HG03095 (cell line): ENCODE data around the gene MORC1.
"Not testable (repeated sequence)": the region's sequence is repeated elsewhere in the genome, so short reads cannot be mapped to it uniquely, and the experiment has no call there.

Source experiments
- ATAC-seq: cut with Tn5 transposase; IDR thresholded peaks from one replicate; pipeline ENCODE4 v1.9.1; 2021; ENCODE audit warnings: moderate library complexity; ENCODE audit not compliant: unreplicated experiment

MORC1 gene

DNA sequence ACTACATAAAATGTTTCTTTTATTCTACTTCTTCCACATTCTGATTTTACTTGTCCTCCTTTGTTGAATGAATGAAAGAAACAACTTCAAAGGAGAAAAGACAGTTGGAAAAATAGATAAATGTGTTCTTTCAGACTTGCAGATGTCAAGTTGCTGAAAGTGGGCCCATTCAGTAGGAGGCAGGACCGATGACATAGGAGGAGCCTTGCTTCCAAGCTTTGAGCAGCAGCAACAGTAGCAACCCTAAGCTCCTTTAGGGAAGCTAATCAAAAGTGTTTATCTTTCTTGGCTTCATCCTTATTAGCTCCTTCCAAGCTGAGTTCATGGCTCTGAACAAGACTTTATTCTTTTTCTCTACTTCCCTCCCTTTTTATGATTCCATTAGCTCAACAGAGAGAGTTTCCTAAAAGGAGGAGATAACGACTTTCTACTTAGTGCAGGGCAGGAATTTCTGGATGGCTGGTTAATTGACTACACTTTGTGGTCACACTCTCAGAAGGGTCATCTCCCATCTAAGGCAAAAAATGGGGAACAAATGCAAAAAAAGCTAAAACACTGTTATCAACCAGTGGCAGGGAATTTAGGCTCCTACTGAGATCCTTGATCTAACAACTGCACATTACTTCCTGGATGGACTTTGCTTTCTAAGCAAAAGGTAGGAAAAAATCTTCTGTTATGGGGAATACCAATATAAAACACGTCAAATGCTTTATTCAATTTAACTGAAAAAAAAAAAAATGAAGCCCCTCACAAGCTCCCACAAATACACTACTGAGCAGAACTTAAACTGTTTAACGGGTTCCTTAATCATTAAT is 4.8 kb downstream of the MORC1 start:
- ATAC-seq = no peak

DNA sequence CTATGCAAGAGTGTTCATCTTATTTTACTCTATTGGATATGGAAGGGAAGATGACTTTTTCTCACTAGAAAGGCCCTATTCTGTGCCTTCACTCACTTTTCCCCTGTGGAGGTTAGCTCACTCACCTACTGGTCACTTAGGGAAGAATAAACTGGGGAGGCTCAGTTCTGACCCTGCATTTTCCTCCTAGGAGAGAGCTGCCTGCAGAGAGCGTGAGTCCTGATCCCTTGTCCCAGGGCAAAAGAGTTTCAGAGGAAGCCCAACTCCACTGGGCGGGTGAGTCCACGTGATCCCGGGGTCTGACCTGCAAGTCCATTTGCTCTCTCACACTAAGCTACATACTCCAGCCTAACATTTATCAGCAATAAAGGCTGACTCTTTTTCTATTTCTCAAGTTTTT is 8.4 kb downstream of the MORC1 start:
- ATAC-seq = no peak

DNA sequence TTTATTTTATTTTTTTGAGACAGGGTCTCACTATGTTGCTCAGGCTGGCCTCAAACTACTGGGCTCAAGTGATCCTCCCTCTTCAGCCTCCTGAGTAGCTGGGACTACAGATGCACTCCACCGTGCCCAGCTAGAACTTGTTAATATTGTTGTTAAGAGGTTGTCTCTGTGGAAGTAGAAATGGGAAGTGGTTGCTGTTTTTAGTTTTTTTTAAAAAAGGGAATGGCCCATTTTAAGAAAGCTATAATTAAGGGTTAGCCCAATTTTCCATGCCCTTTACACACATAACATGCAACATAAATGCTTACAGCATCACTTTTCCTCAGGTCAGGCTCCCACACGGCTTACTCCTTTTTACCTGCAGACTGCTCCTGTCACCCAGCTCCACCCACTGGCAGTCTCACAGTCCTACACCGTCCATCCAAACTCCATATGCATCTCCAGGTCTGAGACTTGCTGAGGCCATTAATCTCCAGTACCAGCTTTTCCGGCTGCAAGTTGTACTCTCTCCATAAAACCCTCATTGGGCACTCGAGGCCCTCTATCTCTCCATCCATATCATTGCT is 19.8 kb downstream of the MORC1 start:
- no peak for ATAC-seq

DNA sequence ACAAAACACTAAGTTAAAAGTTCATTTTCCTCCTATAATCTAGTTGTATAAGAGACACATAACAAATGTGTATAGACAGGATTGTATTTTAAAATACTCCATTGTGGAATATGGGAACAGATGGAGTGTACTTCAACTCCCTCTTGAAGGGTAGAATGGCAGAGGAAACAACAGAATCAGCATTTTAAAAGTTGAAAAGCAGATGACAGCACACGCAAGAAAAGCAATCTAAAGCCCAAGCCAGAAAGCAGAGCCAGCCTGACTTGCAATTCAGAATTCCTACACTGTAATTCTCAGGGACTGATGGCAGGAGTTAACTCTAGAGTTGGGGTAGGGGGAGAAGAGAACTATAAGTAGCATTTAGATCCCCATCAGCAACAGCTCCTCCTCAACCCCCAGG is 22.8 kb downstream of the MORC1 start:
- ATAC-seq = no peak

DNA sequence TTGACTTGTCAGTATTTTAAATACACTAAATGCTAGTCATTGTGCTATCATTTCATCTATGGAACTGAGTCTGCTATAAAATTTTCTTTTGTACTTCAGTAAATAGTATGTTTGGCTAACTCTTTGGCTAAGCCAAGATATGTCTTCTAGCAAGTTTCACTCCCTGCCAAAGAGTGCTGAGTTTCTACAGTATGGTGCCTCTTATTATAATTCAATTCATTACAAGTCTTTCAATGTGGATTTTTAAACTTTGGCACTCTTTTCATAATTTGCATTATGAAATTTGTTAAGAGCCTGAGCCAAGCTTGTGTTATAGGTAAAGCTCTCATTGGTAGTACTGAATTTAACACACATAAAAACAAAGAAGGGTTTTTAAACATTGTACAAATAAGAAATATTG is 24.4 kb downstream of the MORC1 start:
- ATAC-seq = no peak

DNA sequence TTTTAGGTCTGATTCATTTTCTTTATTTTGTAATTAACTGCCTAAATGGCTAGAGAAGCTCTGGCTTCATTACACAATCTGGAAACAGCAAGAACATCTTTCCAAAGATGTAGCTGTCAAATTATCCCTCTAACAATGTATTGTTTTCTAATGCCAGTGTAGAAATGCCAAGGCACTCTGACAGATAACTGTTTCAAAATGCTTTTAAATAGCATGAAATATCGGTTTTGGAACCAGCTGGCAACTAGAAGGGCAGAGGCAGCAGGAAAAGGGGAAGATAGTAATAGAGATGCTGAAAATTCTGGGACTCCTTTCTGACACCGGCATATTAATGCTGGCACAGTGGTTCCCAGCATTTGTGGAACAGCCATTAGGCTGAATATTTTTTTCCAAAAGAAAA is 26.1 kb downstream of the MORC1 start:
- no peak for ATAC-seq

DNA sequence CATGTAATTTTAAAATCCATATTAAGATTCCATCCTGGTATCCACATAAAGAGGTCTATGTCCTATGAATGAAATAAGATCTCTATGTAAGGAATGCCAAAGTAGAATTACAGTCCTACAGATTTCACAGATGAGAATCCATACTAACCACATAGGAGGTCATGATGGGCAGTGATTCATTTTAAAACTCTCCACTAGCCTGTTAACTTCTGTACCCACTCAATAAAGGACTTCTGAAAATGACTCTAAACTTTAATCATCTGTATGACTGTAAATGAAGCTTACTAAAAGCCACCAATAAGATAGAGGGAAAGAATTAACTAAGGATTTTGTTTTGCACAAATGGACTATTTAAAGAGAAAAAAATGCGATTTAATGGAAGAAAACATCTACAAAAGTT is 28.7 kb downstream of the MORC1 start:
- ATAC-seq = no peak

DNA sequence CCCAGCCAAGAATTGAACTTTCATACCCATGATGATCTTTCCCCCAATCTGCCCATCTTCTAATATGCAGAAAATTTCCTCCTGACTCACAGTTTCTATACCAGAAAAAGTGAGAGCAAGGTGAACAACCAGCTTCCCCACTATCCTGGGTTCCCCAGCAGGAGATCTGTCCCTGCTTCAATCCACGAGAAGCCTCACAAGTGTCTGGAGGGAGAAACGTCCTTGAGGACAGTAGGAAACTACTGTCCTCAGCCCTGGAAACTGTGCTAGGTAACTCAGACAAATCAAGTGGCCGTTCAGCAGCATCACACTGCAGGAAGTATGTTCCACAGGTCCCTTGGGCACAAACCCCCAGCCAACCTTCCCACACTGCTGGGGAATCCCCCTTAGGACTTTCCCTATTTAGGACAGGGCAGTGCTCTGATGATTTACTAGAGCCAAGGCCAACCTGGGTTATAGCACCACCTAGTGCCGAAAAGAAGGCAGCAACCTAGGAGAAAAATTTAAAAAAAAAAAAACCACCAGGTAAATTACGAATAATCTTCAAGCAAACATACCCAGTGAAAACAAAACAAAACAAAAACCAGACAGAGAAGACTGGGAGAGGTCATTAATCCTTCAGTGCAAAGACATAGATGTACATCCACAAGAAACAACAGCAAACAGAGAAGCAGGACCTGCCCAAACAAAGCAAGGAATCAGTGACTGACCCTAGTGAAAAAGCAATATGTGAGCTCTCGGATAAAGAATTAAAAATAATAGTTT is 36.0 kb downstream of the MORC1 start:
- peak; percentile 100 for ATAC-seq

DNA sequence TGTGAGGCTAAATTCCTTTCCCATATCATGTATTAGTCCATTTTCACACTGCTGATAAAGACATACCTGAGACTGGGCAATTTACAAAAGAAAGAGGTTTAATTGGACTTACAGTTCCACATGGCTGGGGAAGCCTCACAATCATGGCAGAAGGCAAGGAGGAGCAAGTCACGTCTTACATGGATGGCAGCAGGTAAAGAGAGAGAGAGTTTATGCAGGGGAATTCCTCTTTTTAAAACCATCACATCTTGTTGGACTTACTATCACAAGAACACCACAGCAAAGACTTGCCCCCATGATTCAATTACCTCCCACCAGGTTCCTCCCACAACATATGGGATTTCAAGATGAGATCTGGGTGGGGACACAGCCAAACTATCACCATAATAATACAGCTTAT is 37.8 kb downstream of the MORC1 start:
- ATAC-seq = not testable (repeated sequence)

DNA sequence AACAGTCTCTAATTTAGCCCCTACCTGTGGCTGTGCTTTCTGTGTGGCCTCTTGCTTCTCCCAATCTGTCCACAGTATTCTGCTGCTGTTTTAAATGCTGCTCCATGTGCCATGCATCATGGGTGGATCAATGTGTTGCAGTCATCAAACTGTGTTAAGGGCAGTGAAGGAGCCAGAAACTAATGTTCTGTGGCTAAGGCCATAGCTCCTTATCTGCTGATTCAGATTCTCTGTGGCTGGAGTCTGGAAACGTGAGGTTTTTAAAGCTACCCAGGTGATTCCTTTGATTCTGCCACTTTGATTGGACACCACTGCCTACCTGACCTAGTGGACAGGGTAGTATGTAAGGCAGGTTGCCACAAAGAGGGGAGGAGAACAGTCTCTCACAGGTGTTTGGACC is 44.8 kb downstream of the MORC1 start:
- ATAC-seq = no peak

DNA sequence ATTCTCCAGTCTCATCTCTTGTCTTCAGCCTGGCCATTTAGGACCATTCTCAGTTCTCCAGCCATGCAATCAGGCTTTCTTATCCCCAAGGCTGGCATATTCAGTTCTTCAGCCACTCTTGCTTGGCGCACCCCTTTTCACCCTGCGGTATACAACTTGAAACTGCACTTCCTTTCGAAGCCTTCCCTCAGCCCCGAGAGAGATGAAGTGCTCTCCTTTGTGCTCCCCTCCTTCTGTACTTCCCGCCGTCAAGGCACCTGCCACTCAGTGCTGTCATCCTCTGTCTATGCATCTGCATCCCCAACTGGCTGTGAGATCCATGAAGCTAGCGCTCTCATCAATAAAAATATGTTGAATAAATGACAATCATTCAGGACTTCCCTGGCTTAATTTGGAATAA is 45.7 kb downstream of the MORC1 start:
- peak; percentile 77 for ATAC-seq

DNA sequence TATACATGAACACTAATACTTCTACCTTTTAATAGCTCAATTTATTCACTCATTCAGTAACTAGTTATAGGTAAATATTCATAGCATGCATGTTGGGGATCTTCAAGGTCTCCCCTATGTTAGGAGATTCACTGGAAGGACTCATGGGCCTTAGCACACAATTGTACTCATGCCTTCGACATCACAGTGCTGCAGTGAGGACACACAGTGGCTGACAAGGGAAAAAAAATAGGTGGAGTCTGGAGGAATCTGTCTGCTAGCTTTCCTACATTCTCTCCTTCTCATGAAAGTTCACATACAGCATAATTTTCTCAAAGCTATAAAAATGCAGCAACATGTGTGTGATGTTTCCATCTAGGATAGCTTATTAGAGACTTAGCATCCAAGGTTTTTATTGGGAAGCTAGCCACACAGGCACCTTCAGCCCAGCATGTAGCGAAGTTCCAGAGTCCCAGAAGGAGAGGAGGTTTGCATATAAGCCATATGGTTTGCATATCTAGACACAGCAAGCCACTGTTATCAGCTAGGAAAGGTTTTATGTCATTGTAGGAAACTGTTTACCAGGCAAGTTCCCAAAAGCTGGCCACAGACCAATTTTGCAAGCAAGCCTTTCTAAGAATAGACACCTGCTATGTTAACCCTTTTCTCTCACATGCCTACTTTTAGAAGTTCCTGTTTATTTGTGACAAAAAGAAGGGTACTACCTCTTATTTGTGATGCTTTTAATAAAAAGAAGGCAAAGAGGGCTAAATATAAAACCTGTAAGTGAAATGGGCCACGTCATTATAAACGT is 46.4 kb downstream of the MORC1 start:
- peak; percentile 48 for ATAC-seq

DNA sequence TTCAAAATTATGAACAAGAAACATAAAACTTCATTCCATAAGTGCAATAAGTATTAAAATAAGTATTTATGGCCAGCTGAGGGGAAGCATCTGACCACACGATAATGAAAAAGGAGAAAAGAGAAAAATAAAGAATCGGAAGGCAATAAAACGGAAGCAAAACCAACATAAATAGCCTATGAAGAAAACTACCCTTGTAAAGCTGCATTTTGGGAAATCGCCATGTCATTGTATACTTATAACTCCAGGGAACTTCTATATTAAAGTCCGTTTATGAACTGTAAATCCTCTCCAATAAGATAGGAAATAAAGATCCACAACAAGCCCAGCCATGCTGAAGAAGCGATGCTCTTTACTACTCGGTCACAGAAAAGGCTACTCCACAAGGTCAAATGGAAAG is 47.7 kb downstream of the MORC1 start:
- no peak for ATAC-seq

DNA sequence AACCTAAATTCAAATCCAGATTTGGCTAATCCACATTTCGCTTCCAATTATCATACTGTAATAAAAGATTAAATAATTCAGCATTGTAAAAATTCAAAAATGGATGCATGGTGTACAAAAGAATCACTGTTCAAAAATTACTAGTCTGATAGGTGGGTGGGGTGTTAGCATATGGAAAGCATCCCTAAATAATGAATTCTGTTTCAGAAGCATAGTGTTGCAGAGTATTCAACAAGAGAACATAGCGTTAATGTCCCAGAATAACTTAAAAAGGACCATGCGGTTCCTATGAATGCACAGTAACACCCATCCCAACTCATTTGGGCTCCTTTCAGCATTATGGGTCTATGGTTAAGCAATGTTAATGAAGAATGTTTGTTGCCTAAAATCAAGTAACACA is 51.1 kb downstream of the MORC1 start:
- no peak for ATAC-seq

DNA sequence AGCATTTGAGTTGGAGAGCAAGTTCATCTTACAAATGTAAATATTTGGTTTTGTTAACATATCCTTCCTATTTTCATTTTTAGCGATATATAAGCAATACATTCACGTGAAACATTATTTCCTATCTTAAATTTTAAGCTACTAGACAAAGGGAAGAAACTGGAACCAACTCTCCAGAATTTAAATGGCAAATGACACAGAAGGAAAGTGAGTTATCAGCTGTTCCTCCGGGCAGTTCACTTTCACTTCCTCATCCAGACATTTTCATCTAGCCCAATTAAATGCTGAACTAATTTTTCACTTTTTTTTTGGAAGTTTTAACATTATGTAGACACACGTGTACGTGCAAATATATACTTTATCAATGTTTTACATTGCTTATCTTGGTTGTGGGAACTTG is 58.7 kb downstream of the MORC1 start:
- peak; percentile 76 for ATAC-seq

DNA sequence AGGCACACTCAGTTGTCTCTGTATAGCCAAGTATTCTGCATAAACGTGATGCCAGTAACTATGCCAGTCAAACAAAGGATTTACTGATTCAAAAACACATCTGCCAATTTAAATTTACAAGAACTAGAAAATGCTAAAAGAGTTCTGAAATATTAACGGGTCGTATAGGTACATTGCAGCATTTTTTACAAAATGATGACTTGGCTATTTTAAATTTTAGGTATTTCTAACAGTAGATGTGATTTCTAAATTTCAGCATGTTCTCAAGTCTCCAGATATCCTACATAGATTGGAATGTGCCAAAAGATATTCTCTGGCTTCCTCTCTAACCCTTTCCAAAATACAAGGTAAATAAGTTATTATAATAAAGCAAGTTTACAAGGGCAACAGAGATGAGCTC is 60.3 kb downstream of the MORC1 start:
- ATAC-seq = no peak

DNA sequence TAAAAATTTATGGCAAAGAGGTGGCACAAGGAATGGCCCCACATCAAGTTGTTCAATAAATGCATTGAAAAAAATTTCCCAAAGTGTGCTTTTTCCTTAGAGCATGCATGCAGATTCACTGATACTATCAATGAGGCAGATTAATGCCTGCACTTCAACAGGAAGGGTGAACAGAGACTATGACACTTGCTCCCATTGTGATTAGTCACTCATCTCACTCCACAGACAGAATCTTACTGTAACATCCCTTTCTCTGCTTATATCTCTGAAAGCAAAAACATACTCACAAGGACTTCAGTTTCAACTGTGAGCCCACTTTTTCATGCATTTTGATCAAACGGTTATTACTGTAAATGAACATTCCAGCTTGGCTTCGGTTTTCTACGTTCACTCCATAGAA is 60.9 kb downstream of the MORC1 start:
- ATAC-seq = no peak

DNA sequence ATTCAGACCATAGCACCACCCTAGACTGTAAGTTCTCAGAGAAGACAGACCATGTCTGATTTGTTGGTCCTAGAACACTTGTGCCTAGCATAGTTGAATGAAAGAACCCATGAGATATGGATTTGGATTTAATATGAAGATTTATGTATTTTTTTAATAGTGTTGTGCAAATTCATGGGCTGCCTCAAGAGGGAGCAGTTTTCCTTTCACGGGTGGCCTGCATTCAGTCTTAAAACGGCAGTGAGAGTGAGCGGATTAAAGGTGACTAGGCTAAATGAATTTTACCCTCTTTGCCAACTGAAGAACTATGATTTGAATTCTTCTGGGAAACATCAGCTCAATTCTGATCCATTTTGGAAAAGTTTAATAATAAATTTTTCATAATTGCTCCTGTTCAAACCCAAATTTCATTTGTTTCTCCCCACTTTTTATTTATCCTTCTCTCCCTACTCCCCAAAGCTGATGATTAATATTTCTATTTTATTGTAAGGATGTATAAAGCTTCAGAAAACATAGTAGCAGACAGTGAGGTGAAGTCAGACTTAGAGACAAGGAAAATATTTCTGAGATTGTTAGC is 67.3 kb downstream of the MORC1 start:
- no peak for ATAC-seq

DNA sequence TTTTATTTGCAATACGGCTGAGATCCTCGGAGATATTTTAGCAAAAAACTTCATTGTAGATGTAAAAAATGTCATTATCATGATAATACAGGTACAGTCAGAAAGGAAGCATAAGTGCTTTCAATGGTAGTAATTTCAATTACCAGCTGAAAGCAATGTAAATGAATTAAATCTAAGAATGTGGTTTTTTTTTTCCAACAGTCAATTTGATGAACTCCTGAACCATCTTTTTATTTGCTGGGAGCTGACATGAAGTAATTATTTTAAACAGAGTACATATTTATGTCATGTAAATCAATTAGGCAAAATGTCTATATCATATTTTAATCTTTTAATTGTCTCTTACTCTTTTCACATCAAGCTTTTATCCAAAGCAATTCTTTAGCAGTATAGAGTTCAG is 70.6 kb downstream of the MORC1 start:
- ATAC-seq = no peak

DNA sequence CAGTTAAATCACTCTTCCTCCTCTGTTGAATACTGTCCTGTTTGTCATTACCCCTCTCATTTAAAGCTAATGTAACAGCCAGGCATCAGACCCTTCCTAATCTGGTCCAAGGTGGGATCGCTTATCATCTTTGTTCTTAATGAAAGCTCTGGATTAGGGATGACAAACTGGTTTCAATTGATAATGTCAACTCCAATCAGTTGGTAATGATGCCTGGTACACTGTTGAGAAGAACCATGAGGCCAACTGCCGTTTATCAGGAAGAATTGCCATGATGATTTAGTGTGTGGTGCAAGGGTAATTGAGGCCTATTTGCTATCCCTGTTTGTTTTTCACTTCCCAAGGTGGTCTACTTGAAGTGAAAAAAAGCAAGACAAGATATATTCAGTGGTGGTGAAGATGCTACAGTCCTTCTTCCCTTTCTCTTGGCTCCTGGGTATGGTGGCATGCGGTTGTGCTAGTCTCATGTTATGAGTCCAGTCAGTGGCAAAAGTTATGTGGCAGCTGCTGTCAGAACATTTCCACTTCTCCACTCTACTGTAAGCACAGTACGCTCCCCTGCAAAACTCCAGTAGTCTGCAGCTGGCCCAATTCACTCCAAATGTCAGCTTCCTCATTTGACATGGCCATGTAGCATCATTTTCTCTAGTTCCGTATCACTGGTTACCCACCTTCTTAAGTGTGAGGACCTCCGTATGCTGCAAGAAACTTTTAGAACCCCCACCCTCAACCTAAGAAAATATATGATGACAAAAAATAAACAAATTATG is 72.5 kb downstream of the MORC1 start:
- no peak for ATAC-seq
